ENCODE data around the gene GPI. TPM values are rescaled to one million over a fixed set of nuclear protein-coding genes. Genes with fewer than 3 reads are reported as not detected.

Gene GPI
- total RNA-seq, 1 donor from 2014 or later = 228 TPM

- H3K27ac Mint-ChIP-seq = no peak overlapping the region
- no peaks in the 10 kb centered on the region for H3K9me3 Mint-ChIP-seq
- H3K4me3 Mint-ChIP-seq = no peak overlapping the region
- H3K4me1 Mint-ChIP-seq = no peaks in the 10 kb centered on the region
- H3K36me3 Mint-ChIP-seq = peaks cover 27% of the 10 kb centered on the region
- TF ChIP-seq, protein P1, sequence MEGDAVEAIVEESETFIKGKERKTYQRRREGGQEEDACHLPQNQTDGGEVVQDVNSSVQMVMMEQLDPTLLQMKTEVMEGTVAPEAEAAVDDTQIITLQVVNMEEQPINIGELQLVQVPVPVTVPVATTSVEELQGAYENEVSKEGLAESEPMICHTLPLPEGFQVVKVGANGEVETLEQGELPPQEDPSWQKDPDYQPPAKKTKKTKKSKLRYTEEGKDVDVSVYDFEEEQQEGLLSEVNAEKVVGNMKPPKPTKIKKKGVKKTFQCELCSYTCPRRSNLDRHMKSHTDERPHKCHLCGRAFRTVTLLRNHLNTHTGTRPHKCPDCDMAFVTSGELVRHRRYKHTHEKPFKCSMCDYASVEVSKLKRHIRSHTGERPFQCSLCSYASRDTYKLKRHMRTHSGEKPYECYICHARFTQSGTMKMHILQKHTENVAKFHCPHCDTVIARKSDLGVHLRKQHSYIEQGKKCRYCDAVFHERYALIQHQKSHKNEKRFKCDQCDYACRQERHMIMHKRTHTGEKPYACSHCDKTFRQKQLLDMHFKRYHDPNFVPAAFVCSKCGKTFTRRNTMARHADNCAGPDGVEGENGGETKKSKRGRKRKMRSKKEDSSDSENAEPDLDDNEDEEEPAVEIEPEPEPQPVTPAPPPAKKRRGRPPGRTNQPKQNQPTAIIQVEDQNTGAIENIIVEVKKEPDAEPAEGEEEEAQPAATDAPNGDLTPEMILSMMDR (IDR thresholded peaks at IDR 0.05; ENCODE audit: unreplicated experiment) = no peak
- no peak for DNase-seq (ENCODE audit: low spot score in 2 of 2, unreplicated experiment in 2 of 2)
- no peaks in the 10 kb centered on the region for H3K27me3 Mint-ChIP-seq (ENCODE audit: low read depth)
Observed at GRCh38 chr19:34351382-34351826, 13.6 kb upstream of the GPI start.

- H3K4me1 Mint-ChIP-seq = peaks cover 8% of the 10 kb centered on the region
- no peak overlapping the region for H3K27ac Mint-ChIP-seq
- H3K36me3 Mint-ChIP-seq = peaks cover 24% of the 10 kb centered on the region
- no peak overlapping the region for H3K4me3 Mint-ChIP-seq
- no peak for DNase-seq (ENCODE audit: low spot score in 2 of 2, unreplicated experiment in 2 of 2)
- H3K9me3 Mint-ChIP-seq = no peaks in the 10 kb centered on the region
- TF ChIP-seq, protein P1 (IDR thresholded peaks at IDR 0.05; ENCODE audit: unreplicated experiment) = no peak
- H3K27me3 Mint-ChIP-seq (ENCODE audit: low read depth) = no peaks in the 10 kb centered on the region
Observed at GRCh38 chr19:34353546-34353945, 11.4 kb upstream of the GPI start.

DNA sequence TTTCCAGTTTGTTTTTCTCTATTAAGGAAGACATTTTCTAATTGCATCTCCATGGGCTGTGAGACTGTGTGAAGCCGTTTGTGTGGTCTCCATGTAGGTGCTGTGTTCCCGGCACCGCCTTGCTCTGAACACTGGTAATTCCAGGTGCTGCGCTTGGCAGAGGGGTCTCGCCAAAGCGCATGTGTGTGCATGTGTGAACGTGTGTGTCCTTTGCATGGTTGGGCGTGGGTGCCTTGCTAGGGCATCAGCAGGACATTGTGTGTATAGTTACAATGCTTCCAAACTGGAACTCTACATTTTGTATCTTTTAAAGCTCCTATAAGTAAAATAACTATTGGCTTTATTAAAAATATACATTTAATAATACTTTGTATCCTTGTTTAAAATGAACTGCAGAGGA, 9.8 kb upstream of the GPI start:
- H3K27me3 Mint-ChIP-seq (ENCODE audit: low read depth) = no peaks in the 10 kb centered on the region
- H3K4me3 Mint-ChIP-seq = no peak overlapping the region
- peaks cover 17% of the 10 kb centered on the region for H3K36me3 Mint-ChIP-seq
- H3K27ac Mint-ChIP-seq = no peak overlapping the region
- H3K4me1 Mint-ChIP-seq = peaks cover 23% of the 10 kb centered on the region
- TF ChIP-seq, protein P1 (IDR thresholded peaks at IDR 0.05; ENCODE audit: unreplicated experiment) = no peak
- no peaks in the 10 kb centered on the region for H3K9me3 Mint-ChIP-seq
- DNase-seq (ENCODE audit: low spot score in 2 of 2, unreplicated experiment in 2 of 2) = no peak

DNA sequence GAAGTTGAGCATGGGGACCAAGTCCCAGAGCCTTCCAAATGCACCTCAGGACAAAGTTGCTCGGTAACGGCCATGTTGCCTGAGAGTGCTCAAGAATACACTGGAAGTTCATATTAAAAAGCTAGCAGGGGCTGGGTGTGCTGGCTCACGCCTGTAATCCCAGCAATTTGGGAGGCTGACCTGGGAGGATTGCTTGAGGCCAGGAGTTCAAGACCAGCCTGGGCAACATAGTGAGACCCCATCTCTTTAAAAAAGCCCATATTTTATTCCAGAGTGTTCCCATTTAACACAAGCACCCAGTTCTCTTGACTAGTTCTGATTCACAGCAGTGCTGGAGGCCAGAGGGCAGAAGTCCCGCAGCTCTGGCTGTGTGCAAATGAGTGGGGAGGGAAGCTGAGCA, 8.1 kb upstream of the GPI start:
- TF ChIP-seq, protein P1 (IDR thresholded peaks at IDR 0.05; ENCODE audit: unreplicated experiment) = no peak
- H3K4me3 Mint-ChIP-seq = no peak overlapping the region
- no peaks in the 10 kb centered on the region for H3K9me3 Mint-ChIP-seq
- no peak for DNase-seq (ENCODE audit: low spot score in 2 of 2, unreplicated experiment in 2 of 2)
- H3K27me3 Mint-ChIP-seq (ENCODE audit: low read depth) = no peaks in the 10 kb centered on the region
- H3K36me3 Mint-ChIP-seq = peaks cover 12% of the 10 kb centered on the region
- H3K27ac Mint-ChIP-seq = no peak overlapping the region
- H3K4me1 Mint-ChIP-seq = peaks cover 23% of the 10 kb centered on the region

DNA sequence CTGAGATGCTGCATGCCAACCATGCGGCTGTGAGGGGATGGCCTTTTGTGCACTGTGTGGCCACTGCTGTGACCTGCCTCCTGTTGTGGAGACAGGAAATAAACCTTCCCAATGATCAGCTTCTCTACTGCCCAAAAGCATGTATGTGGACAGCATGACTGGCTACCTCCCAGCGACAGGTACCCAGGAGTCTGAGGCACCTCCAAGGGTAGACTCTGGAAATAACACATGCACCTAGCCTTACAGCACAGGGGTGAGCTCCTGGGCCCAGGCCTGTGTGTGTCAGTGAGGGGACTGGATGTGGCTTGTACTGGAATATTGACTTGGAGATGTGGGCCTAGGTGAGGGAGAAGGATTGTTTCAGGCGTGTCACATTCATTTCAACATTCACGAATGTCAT, 7.6 kb upstream of the GPI start:
- H3K36me3 Mint-ChIP-seq = peaks cover 12% of the 10 kb centered on the region
- no peaks in the 10 kb centered on the region for H3K9me3 Mint-ChIP-seq
- H3K27me3 Mint-ChIP-seq (ENCODE audit: low read depth) = no peaks in the 10 kb centered on the region
- peak overlapping the region; percentile 59 for H3K27ac Mint-ChIP-seq
- TF ChIP-seq, protein P1 (IDR thresholded peaks at IDR 0.05; ENCODE audit: unreplicated experiment) = no peak
- peaks cover 23% of the 10 kb centered on the region for H3K4me1 Mint-ChIP-seq
- no peak overlapping the region for H3K4me3 Mint-ChIP-seq
- no peak for DNase-seq (ENCODE audit: low spot score in 2 of 2, unreplicated experiment in 2 of 2)

Measured in mesothelial cell of epicardium (in vitro differentiated cells).